NCI-H526 treated with DMSO at 0.1 percent for 48 hours (cell line): ENCODE measurements around the gene TMEM250.
"Not testable (repeated sequence)": the region's sequence is repeated elsewhere in the genome, so short reads cannot be mapped to it uniquely, and the experiment has no call there.

Experiments used
- DNase-seq: peaks from one replicate; lab custom pipeline; 2025; lab: John Stamatoyannopoulos, UW

Gene TMEM250

GRCh38 chr9:136111190-136111589 lies 7.5 kb downstream of the TMEM250 start:
- no peak for DNase-seq

- no peak for DNase-seq
Observed at GRCh38 chr9:136110082-136111061, 8.3 kb downstream of the TMEM250 start.

- DNase-seq, result peak; percentile 77
Observed at GRCh38 chr9:136109351-136110081, 9.2 kb downstream of the TMEM250 start.

GRCh38 chr9:136108648-136109266 lies 9.9 kb downstream of the TMEM250 start:
- DNase-seq, result no peak

GRCh38 chr9:136107953-136108647 lies 10.6 kb downstream of the TMEM250 start:
- peak; percentile 58 for DNase-seq

GRCh38 chr9:136107155-136107952 lies 11.3 kb downstream of the TMEM250 start:
- no peak for DNase-seq

- DNase-seq, result no peak
Observed at GRCh38 chr9:136105398-136106135, 13.1 kb downstream of the TMEM250 start.

GRCh38 chr9:136104916-136105315 lies 13.8 kb downstream of the TMEM250 start:
- DNase-seq, result no peak

DNA sequence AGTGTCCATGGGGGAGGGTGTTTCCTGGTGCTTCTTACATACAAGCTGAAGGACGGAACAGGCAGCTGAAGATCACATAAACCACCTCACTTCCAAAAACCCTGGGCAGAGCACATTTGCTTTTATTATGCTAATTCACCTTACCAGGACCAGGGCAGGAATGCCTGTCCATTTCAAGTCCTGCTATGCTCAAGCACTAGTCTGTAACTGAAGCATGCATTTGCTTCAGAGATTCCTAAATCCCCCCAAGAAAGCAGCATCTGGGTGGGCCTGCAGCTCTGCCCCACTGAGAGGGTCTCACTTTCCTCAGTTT lies 14.2 kb downstream of the TMEM250 start:
- DNase-seq, result no peak

- DNase-seq, result peak; percentile 37
Observed at GRCh38 chr9:136103651-136104487, 14.8 kb downstream of the TMEM250 start.

- not testable (repeated sequence) for DNase-seq
Observed at GRCh38 chr9:136101615-136102074, 17.0 kb downstream of the TMEM250 start.

- DNase-seq, result peak; percentile 26
Observed at GRCh38 chr9:136100700-136101614, 17.7 kb downstream of the TMEM250 start.

DNA sequence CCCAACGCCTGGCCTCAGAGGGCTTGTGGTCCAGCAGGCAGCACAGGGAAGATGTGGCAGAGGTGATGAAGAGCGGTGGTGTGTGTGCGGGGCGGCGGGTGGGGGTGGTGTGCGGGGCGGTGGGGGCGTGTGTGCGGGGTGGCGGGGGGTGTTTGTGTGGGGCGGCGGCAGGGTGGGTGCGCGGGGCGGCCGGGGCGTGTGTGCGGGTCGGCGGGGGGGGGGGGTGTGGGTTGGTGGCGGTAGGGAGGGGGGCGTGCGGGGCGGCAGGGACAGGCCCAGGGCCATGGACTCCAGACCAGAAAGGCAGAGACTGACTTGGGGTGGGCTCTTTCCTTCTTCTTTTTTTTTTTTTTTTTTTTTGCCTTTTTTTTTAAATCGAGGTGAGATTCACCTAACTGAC lies 19.1 kb downstream of the TMEM250 start:
- no peak for DNase-seq

DNA sequence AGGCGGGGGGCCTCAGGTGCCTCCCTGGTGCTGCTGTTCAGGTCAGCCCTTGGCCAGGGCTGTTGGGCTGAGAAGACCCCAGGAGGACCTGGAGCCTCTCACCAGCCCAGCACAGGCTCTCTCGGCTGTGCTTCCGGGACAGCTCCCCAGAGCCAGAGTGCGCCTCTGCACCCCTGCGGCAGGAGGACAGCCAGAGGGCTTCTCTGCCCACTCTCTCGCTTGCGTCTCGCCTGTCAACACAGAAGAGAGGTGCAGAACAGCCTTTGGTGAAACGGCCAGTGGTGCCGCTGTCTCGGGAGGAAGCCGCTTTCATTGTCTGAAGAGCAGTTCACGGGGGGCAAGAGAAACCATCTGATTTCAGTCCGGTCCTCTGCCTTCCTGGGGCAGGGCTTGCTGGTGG lies 19.8 kb downstream of the TMEM250 start:
- DNase-seq, result no peak

GRCh38 chr9:136098210-136098609 lies 20.5 kb downstream of the TMEM250 start:
- DNase-seq, result no peak

DNA sequence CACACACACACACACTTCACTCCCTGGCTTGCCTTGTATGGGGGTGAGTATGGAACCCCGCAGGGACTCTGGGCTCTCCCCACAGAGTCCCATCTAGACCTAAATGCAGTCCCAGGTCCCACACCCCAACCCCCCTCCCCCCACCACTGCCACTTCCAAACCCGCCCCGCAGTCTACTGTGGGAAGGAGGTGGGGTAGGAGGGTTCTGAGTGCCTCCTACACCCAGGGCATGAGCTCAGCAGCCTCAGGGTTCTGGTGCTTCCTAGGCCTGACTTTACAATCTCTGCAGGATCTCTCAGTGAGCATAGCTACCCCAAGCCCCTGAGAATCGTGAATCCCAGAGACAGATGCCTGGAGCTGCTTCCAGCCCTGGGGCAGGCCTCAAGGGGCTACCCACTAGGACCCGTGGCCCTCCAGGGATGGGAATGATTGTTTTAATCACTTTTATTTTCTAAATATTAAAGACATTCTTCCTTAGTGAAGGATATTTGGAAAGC lies 22.1 kb downstream of the TMEM250 start:
- DNase-seq, result no peak

DNA sequence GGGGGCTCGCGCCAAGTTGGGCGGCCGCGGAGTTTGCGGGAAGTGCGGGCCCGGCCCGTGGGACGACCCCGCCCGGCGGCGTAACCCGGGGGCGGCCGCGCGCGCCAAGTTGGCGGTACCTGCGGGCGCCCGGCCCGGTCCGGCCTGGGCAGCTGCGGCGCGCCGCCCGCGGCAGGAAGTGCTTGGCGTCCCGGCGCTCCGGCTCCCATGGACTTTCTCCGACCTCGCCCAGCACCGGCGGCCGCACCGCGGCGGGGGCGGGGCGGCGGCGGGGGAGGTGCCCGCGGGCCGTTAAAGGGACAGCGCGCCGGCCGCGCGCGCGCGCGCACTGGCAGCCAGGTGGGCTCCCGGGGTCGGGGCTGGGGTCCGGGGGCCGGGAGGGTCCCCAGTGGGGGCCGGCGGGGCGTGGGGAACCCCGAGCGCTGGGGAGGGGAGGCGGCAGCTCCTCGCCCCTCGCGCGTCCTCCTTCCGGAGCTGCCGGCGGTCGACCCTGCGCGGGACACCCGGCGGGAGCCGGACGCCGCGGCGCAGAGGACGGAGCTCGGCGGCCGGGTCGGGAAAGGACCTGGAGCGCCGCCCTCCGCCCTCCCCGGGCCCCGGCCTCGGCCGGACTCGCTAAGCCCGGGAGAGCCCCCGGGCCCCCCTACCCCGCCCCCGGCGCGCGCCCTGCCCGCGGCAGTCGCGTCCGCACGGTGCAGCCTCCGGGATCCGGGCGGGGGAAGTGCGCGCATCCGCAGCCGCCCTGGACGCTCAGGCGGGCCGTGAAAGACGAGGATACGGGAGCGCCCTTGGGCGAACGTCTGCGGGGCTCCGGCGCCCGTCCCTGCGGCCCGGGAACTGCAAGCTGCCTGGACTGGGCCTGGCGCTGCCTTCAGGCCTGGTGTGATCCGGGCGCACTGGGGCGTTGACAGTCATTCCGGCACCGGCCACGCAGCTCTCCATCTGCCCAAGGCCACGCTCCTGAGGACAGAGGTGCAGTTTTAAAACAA lies 23.3 kb downstream of the TMEM250 start, which contains the start of gene NACC2:
NACC2 (minus strand) TSS at position 220 of the 989 bp plus-strand sequence. CDS start 44,768 bp downstream, outside the sequence.
- peak; percentile 10 for DNase-seq
